ENCODE data around the gene CCR8. TPM values are rescaled to one million over a fixed set of nuclear protein-coding genes. Genes with fewer than 3 reads are reported as not detected.

Gene CCR8
- polyA plus RNA-seq (ENCODE audit: insufficient read length in 4 of 4), result not detected

GRCh38 chr3:39329493-39329892 lies at the start of gene CCR8:
Gene CCR8, plus strand, starts transcription at chr3:39329709. Its CDS starts 2,623 bp downstream, at chr3:39332332.
- DNase-seq (ENCODE audit: low read depth in 4 of 4, low spot score in 3 of 4), result no peak

GRCh38 chr3:39279745-39280517 lies 49.6 kb upstream of the CCR8 start, which contains the start of gene CX3CR1:
Gene CX3CR1, minus strand, starts transcription at chr3:39280036. Its CDS starts 13,527 bp downstream, at chr3:39266509.
- no peak for DNase-seq (ENCODE audit: low read depth in 4 of 4, low spot score in 3 of 4)

GRCh38 chr3:39280571-39280970 lies 48.9 kb upstream of the CCR8 start:
- no peak for DNase-seq (ENCODE audit: low read depth in 4 of 4, low spot score in 3 of 4)

GRCh38 chr3:39281533-39281932 lies 48.0 kb upstream of the CCR8 start:
- DNase-seq (ENCODE audit: low read depth in 4 of 4, low spot score in 3 of 4), result no peak

- DNase-seq (ENCODE audit: low read depth in 4 of 4, low spot score in 3 of 4), result no peak
These were observed 47.5 kb upstream of the CCR8 start for GRCh38 chr3:39282057-39282456.

GRCh38 chr3:39284457-39284881 lies 45.0 kb upstream of the CCR8 start:
- no peak for DNase-seq (ENCODE audit: low read depth in 4 of 4, low spot score in 3 of 4)

- no peak for DNase-seq (ENCODE audit: low read depth in 4 of 4, low spot score in 3 of 4)
These were observed 44.2 kb upstream of the CCR8 start for GRCh38 chr3:39285332-39285731.

GRCh38 chr3:39286771-39287170 lies 42.7 kb upstream of the CCR8 start:
- no peak for DNase-seq (ENCODE audit: low read depth in 4 of 4, low spot score in 3 of 4)

- no peak for DNase-seq (ENCODE audit: low read depth in 4 of 4, low spot score in 3 of 4)
These were observed 42.0 kb upstream of the CCR8 start for GRCh38 chr3:39287216-39288164.

- DNase-seq (ENCODE audit: low read depth in 4 of 4, low spot score in 3 of 4), result peak; percentile 58 to 76 (median 72)
These were observed 41.2 kb upstream of the CCR8 start for GRCh38 chr3:39288300-39288808.

- no peak for DNase-seq (ENCODE audit: low read depth in 4 of 4, low spot score in 3 of 4)
These were observed 40.4 kb upstream of the CCR8 start for GRCh38 chr3:39289107-39289506.

- no peak for DNase-seq (ENCODE audit: low read depth in 4 of 4, low spot score in 3 of 4)
These were observed 39.3 kb upstream of the CCR8 start for GRCh38 chr3:39290255-39290654.

GRCh38 chr3:39291903-39292329 lies 37.6 kb upstream of the CCR8 start:
- peak in 2 of 4 donors; percentile 16 to 21 for DNase-seq (ENCODE audit: low read depth in 4 of 4, low spot score in 3 of 4)

- DNase-seq (ENCODE audit: low read depth in 4 of 4, low spot score in 3 of 4), result no peak
These were observed 36.5 kb upstream of the CCR8 start for GRCh38 chr3:39292961-39293360.

GRCh38 chr3:39294446-39295183 lies 34.9 kb upstream of the CCR8 start:
- DNase-seq (ENCODE audit: low read depth in 4 of 4, low spot score in 3 of 4), result no peak

- DNase-seq (ENCODE audit: low read depth in 4 of 4, low spot score in 3 of 4), result no peak
These were observed 34.2 kb upstream of the CCR8 start for GRCh38 chr3:39295184-39295775.

- DNase-seq (ENCODE audit: low read depth in 4 of 4, low spot score in 3 of 4), result no peak
These were observed 33.1 kb upstream of the CCR8 start for GRCh38 chr3:39296197-39297077.

GRCh38 chr3:39299279-39299678 lies 30.2 kb upstream of the CCR8 start:
- no peak for DNase-seq (ENCODE audit: low read depth in 4 of 4, low spot score in 3 of 4)

- DNase-seq (ENCODE audit: low read depth in 4 of 4, low spot score in 3 of 4), result no peak
These were observed 27.3 kb upstream of the CCR8 start for GRCh38 chr3:39302178-39302577.
